AG09319 (cell line): ENCODE measurements around the gene SYNGR1.

Experiments
- DNase-seq: peaks from one replicate; pipeline ENCODE4 v3.0.0-alpha.2; 2010; ENCODE audit warnings: low read depth; ENCODE audit errors: extremely low read depth
- CTCF ChIP-seq: IDR thresholded peaks from 2 replicates; pipeline ENCODE4 v1.5.1; 2011; ENCODE audit warnings: low read depth, mild to moderate bottlenecking, inconsistent platforms, low read length, moderate library complexity

The SYNGR1 gene

GRCh38 chr22:39434243-39434653 is 84.5 kb downstream of the SYNGR1 start:
- TF ChIP-seq CTCF = no peak
- no peak for DNase-seq

GRCh38 chr22:39434721-39435120 is 84.9 kb downstream of the SYNGR1 start:
- TF ChIP-seq CTCF = no peak
- no peak for DNase-seq
